ENCODE data around the gene HCCS.

DNA sequence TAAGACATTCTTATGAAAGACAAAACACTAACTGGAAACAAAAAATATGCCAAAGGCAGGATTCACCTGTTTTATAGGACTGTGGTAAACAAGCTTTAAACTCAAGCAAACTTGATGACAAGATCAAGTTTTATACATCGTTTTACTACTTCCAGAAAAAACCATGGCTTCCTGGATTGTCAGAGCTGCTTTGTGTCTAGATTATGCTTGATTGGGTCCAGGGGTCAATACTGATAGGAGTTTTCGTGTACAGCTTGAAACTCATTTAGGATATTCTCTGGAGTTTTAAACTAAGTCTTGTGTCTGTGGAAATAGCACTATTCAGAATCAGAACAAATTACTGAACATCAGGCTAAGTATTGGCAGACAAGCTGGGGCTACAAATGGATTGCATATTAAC is 13.0 kb downstream of the HCCS start:
- TF ChIP-seq POLR2A (IDR thresholded peaks at IDR 0.05), result no peak
- TF ChIP-seq EP300 (IDR thresholded peaks at IDR 0.05), result no peak

All from tibial nerve (tissue), 3 donors.